GM12878 (cell line): ENCODE data around the gene PRPSAP2. TPM values are rescaled to one million over a fixed set of nuclear protein-coding genes. Genes with fewer than 3 reads are reported as not detected.

Experiments
- ATAC-seq: fragments of 200-7000 bp; cut with Tn5 transposase; 3 replicates; pipeline ENCODE4 v1.9.1; 2020; ENCODE audit warnings: mild to moderate bottlenecking, moderate library complexity
- BruUV-seq: library from RNA; stranded (reverse); fragments of 400-500 nt; replicated peaks from 2 replicates; lab custom pipeline; 2021; lab: Mats Ljungman, UMichigan
- CTCF ChIA-PET: fragments of 300-600 bp; sonication (Branson Sonifier 250); formaldehyde crosslinking; extraction: SDS; loops from one replicate; lab custom pipeline; 2021; ENCODE audit warnings: inconsistent platforms; lab: Yijun Ruan, JAX
- POLR2A ChIA-PET: fragments of 350-600 bp; formaldehyde crosslinking; extraction: SDS; loops from one replicate; lab custom pipeline; 2021; ENCODE audit warnings: inconsistent platforms; lab: Charles Lee
- RAD21 ChIA-PET: fragments of 300-600 bp; sonication (Branson Sonifier 250); formaldehyde crosslinking; loops from one replicate; lab custom pipeline; 2023; ENCODE audit warnings: antibody characterized with exemption; ENCODE audit not compliant: unreplicated experiment; lab: Charles Lee
- SMC1A ChIA-PET: fragments of 300-600 bp; sonication (Branson Sonifier 250); formaldehyde crosslinking; loops from one replicate; lab custom pipeline; 2023; ENCODE audit not compliant: unreplicated experiment, uncharacterized antibody; lab: Charles Lee
- DNase-seq: peaks from one replicate; pipeline ENCODE4 v3.0.0-alpha.2; 2011; ENCODE audit warnings: low read depth, low spot score
- FAIRE-seq: peaks from 3 replicates; lab custom pipeline; 2011; peaks lifted over from hg19 to GRCh38; lab: Jason Lieb, UNC
- H2AFZ ChIP-seq: 2 replicates; pipeline ENCODE4 v1.6.0; 2011; ENCODE audit warnings: low read depth, low read length, control low read depth; ENCODE audit not compliant: control insufficient read depth
- H3K27ac ChIP-seq: 2 replicates; pipeline ENCODE4 v1.5.1; 2011; ENCODE audit warnings: control low read depth; ENCODE audit not compliant: control insufficient read depth, insufficient read depth
- H3K27me3 ChIP-seq, 2 experiments: replicated peaks in 1 of 2; 2 replicates each; pipeline versions ENCODE4 v1.6.0 to v1.6.1; 2011; ENCODE audit warnings: low read length in 1 of 2; ENCODE audit not compliant: control insufficient read depth in 2 of 2, insufficient read depth in 2 of 2
- H3K36me3 ChIP-seq, 2 experiments: 2 replicates each; pipeline ENCODE4 v1.5.1; 2011; ENCODE audit warnings: low read length in 1 of 2; ENCODE audit not compliant: control insufficient read depth in 2 of 2, insufficient read depth in 2 of 2
- H3K4me1 ChIP-seq: 2 replicates; pipeline ENCODE4 v1.6.1; 2011; ENCODE audit warnings: mild to moderate bottlenecking, low read length, moderate library complexity, mixed read lengths; ENCODE audit not compliant: control insufficient read depth, insufficient read depth
- H3K4me2 ChIP-seq: 2 replicates; pipeline ENCODE4 v1.6.0; 2011; ENCODE audit warnings: control low read depth; ENCODE audit not compliant: control insufficient read depth, insufficient read depth
- H3K4me3 ChIP-seq: fragments of 200-600 bp; sonication (generic); 2 replicates; pipeline ENCODE4 v1.5.1; 2016
- H3K79me2 ChIP-seq: 2 replicates; pipeline ENCODE4 v1.6.0; 2011; ENCODE audit warnings: low read length; ENCODE audit not compliant: control insufficient read depth, insufficient read depth
- H3K9ac ChIP-seq: 2 replicates; pipeline ENCODE4 v1.8.0; 2011; ENCODE audit warnings: low read length, control low read depth, mixed read lengths; ENCODE audit not compliant: control insufficient read depth, insufficient read depth
- H3K9me3 ChIP-seq: replicated peaks from 3 replicates; pipeline ENCODE4 v1.5.1; 2011; ENCODE audit warnings: mild to moderate bottlenecking, low read length; ENCODE audit not compliant: control insufficient read depth, insufficient read depth
- H4K20me1 ChIP-seq: 2 replicates; pipeline ENCODE4 v1.6.0; 2011; ENCODE audit not compliant: control insufficient read depth, insufficient read depth
- FOXK2 ChIP-seq: fragments of 450-650 bp; IDR thresholded peaks from 2 replicates; pipeline ENCODE4 v1.6.1; 2017; ENCODE audit warnings: mild to moderate bottlenecking, moderate library complexity
- MTA2 ChIP-seq: fragments of 450-650 bp; IDR thresholded peaks from 2 replicates; pipeline ENCODE4 v1.6.1; 2016; ENCODE audit warnings: low read depth, mild to moderate bottlenecking, moderate library complexity
- MYC ChIP-seq: IDR thresholded peaks from 2 replicates; pipeline ENCODE4 v1.6.1; 2011; ENCODE audit warnings: mild to moderate bottlenecking, low read length, moderate library complexity, inconsistent platforms; ENCODE audit not compliant: insufficient read depth, insufficient replicate concordance, insufficient read length, severe bottlenecking
- NR2C1 ChIP-seq: fragments of 450-650 bp; IDR thresholded peaks from 2 replicates; pipeline ENCODE4 v1.6.1; 2017; ENCODE audit warnings: antibody characterized with exemption, mild to moderate bottlenecking, moderate library complexity
- RAD21 ChIP-seq: IDR thresholded peaks from 2 replicates; pipeline ENCODE4 v1.6.1; 2011; ENCODE audit warnings: mild to moderate bottlenecking, low read depth, low read length, moderate library complexity; ENCODE audit not compliant: insufficient read depth
- RBBP5 ChIP-seq: fragments of 200-600 bp; sonication (generic); conservative IDR thresholded peaks from 2 replicates; pipeline ENCODE4 v1.6.1; 2016
- STAT3 ChIP-seq: IDR thresholded peaks from 2 replicates; pipeline ENCODE4 v1.6.1; 2011; ENCODE audit warnings: low read depth, low read length, improper control_type of control experiment
- ZNF217 ChIP-seq: fragments of 450-650 bp; IDR thresholded peaks from 2 replicates; pipeline ENCODE4 v1.6.1; 2017; ENCODE audit warnings: antibody characterized with exemption, mild to moderate bottlenecking
- ZNF24 ChIP-seq: fragments of 450-650 bp; IDR thresholded peaks from 2 replicates; pipeline ENCODE4 v1.6.1; 2017; ENCODE audit warnings: antibody characterized with exemption, mild to moderate bottlenecking
- ZNF384 ChIP-seq: IDR thresholded peaks from 2 replicates; pipeline ENCODE4 v1.6.1; 2012; ENCODE audit warnings: low read depth, mild to moderate bottlenecking, low read length, improper control_type of control experiment, borderline replicate concordance
- WGBS: methylation state at CpG from one replicate; pipeline ENCODE4 v1.1.6; 2016; ENCODE audit warnings: low lambda C conversion rate; ENCODE audit not compliant: insufficient replicate concordance, insufficient coverage; ENCODE audit errors: missing lambda C conversion rate; 5-methylcytosine and 5-hydroxymethylcytosine counted together
- in situ Hi-C: fragments of 300-500 bp; cut with MboI; formaldehyde crosslinking; loops from 9 replicates; pipeline ENCODE4 v1.14.3; 2018; ENCODE audit warnings: mixed read lengths
- intact Hi-C: fragments of 100-400 bp; cut with micrococcal nuclease; formaldehyde crosslinking; loops from one replicate; pipeline ENCODE4 v1.14.2; 2022; ENCODE audit not compliant: unreplicated experiment
- polyA plus RNA-seq, 11 experiments: library from polyadenylated mRNA; depleted of rRNA in 4 of 11; unstranded in 6 of 11; stranded (reverse) in 5 of 11; fragments of >200 nt; fragmentation: Nextera tagmentation in 4 of 11; fragmentation: Illumina TruSeq in 1 of 11; extraction: Ambion mirVana in 4 of 11; extraction: Trizol in 1 of 11; gene quantifications; 1 replicate in 1 of 11; 2 replicates in 10 of 11; pipeline versions ENCODE4 v1.2.1 to v1.2.3, GENCODE V29; 2011 to 2016; ENCODE audit warnings: inconsistent platforms in 2 of 11, missing spikeins in 2 of 11, low read depth in 1 of 11
- total RNA-seq, 4 experiments: library from RNA; depleted of rRNA in 3 of 4; stranded (reverse); fragments of >200 nt in 3 of 4; fragmentation: Illumina TruSeq in 1 of 4; extraction: Trizol in 1 of 4; gene quantifications; 2 replicates each; pipeline versions ENCODE4 v1.2.1 to v1.2.3, GENCODE V29; 2013 to 2021
- TF ChIP-seq, protein P1 (sequence below): fragments of 450-650 bp; IDR thresholded peaks from 2 replicates; pipeline ENCODE4 v1.6.1; 2014; ENCODE audit warnings: mild to moderate bottlenecking
- TF ChIP-seq, protein P2 (sequence below): IDR thresholded peaks from 2 replicates; pipeline ENCODE4 v1.6.1; 2011; ENCODE audit warnings: low read depth, mild to moderate bottlenecking, low read length, moderate library complexity, borderline replicate concordance; ENCODE audit errors: extremely low read depth
- TF ChIP-seq, protein P3 (sequence below): IDR thresholded peaks from 2 replicates; pipeline ENCODE4 v1.6.1; 2011; ENCODE audit warnings: mild to moderate bottlenecking, low read depth, low read length, moderate library complexity; ENCODE audit not compliant: insufficient replicate concordance
- TF ChIP-seq, protein P4 (sequence below): IDR thresholded peaks from 2 replicates; pipeline ENCODE4 v1.6.1; 2012; ENCODE audit warnings: low read length, inconsistent platforms

The PRPSAP2 gene
- total and polyA plus RNA-seq, 10 of the 15 experiments (the other 5 are each of a cell fraction or from before 2014, with no cell fraction given), result 33.2 to 102 (median 83.8) TPM

DNA sequence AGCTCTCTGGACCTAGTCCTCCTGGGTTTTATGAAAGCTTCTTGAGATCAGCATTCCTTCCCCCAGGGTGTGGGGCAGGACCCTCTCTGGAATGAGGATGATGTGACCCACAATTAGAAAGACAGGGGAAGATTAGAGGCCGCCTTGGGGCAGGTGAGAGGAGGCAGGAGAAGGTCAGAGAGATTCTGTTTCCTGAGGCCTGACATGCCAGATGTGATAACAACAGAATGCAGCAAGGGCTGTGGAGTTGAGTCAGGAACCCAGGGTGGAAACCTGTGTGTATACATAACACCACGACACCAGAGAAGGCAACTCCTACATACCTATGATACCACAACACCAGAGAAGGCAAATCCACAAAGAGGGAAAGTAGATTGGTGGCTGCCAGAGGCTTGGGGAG is 88.6 kb downstream of the PRPSAP2 start:
- no peaks in the 10 kb centered on the region for H3K36me3 ChIP-seq
- H3K27ac ChIP-seq, result no peak overlapping the region
- WGBS, result 0% methylated on average over 2 of the region's 2 CpGs
- H4K20me1 ChIP-seq, result no peaks in the 10 kb centered on the region
- ChIA-PET SMC1A (no interaction called here), POLR2A (no interaction called here), RAD21 (no interaction called here), CTCF (no interaction called here)
- no peaks in the 10 kb centered on the region for H3K79me2 ChIP-seq
- no peak overlapping the region for H2AFZ ChIP-seq
- no peak overlapping the region for H3K9ac ChIP-seq
- peaks cover 6% of the 10 kb centered on the region for H3K4me1 ChIP-seq
- intact Hi-C loops (no loop called here), in situ Hi-C loops (no loop called here)
- H3K4me3 ChIP-seq, result no peak overlapping the region
- H3K9me3 ChIP-seq, result no peaks in the 10 kb centered on the region
- BruUV-seq, result no TSS peak
- DNase-seq (no peak), ATAC-seq (no peak), FAIRE-seq (no peak)
- no peak overlapping the region for H3K4me2 ChIP-seq
- H3K27me3 ChIP-seq, result no peaks in the 10 kb centered on the region; a peak in 1 of 4 replicates
- TF ChIP-seq ZNF384, result no peak

DNA sequence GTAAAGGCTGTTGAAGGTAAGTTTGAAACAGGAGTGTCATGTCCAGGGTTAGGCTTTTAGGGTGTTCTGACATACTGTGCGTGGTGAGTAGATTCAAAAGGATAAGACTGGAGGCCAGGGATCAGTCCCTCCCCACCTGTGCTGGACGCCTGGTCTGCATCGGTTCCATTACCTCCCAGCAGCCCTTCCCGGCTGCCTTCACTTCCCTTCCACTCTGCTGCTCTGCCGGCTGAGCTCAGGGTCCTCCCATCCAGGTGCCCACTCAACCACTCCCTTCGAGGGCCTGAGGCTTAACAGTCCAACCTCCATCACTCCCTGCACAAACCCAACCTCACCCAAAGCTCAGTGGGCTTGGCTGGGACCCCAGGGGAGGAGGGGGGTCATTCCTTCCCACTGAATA is 89.9 kb downstream of the PRPSAP2 start:
- RAD21 ChIA-PET, result no interaction called here
- ATAC-seq (no peak), DNase-seq (no peak), FAIRE-seq (no peak)
- Histone ChIP-seq H3K4me1 (peaks cover 6% of the 10 kb centered on the region), H3K9me3 (no peaks in the 10 kb centered on the region), H3K4me3 (no peak overlapping the region), H4K20me1 (no peaks in the 10 kb centered on the region), H3K9ac (no peak overlapping the region), H3K79me2 (no peaks in the 10 kb centered on the region), H3K36me3 (no peaks in the 10 kb centered on the region), H3K27me3 (no peaks in the 10 kb centered on the region; a peak in 1 of 4 replicates), H3K4me2 (no peak overlapping the region), H3K27ac (no peak overlapping the region), H2AFZ (no peak overlapping the region)
- SMC1A ChIA-PET, result interaction anchor here (1.1 kb wide), 1 partner anchor 9 kb away, joined by 3 read pairs; no protein-coding TSS in a partner anchor
- in situ Hi-C loops, result no loop called here
- intact Hi-C loops, result no loop called here
- CTCF ChIA-PET, result interaction anchor here (1.4 kb wide), 1 partner anchor 13 kb away, joined by 3 read pairs; no protein-coding TSS in a partner anchor
- POLR2A ChIA-PET, result interaction anchor here (0.6 kb wide), 2 partner anchors 21 to 51 kb away, joined by 3 to 7 read pairs; no protein-coding TSS in a partner anchor
- no TSS peak for BruUV-seq
- WGBS, result 41% methylated on average over 6 of the region's 6 CpGs
- TF ChIP-seq MYC (no peak), STAT3 (no peak), NR2C1 (no peak), RBBP5 (no peak), MTA2 (no peak), FOXK2 (no peak), ZNF24 (no peak), RAD21 (no peak), ZNF217 (no peak)
- TF ChIP-seq, protein P1, sequence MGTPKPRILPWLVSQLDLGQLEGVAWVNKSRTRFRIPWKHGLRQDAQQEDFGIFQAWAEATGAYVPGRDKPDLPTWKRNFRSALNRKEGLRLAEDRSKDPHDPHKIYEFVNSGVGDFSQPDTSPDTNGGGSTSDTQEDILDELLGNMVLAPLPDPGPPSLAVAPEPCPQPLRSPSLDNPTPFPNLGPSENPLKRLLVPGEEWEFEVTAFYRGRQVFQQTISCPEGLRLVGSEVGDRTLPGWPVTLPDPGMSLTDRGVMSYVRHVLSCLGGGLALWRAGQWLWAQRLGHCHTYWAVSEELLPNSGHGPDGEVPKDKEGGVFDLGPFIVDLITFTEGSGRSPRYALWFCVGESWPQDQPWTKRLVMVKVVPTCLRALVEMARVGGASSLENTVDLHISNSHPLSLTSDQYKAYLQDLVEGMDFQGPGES, result no peak
- TF ChIP-seq, protein P2, sequence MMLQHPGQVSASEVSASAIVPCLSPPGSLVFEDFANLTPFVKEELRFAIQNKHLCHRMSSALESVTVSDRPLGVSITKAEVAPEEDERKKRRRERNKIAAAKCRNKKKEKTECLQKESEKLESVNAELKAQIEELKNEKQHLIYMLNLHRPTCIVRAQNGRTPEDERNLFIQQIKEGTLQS, result no peak
- TF ChIP-seq, protein P3, sequence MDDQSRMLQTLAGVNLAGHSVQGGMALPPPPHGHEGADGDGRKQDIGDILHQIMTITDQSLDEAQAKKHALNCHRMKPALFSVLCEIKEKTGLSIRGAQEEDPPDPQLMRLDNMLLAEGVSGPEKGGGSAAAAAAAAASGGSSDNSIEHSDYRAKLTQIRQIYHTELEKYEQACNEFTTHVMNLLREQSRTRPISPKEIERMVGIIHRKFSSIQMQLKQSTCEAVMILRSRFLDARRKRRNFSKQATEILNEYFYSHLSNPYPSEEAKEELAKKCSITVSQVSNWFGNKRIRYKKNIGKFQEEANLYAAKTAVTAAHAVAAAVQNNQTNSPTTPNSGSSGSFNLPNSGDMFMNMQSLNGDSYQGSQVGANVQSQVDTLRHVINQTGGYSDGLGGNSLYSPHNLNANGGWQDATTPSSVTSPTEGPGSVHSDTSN, result no peak
- TF ChIP-seq, protein P4, sequence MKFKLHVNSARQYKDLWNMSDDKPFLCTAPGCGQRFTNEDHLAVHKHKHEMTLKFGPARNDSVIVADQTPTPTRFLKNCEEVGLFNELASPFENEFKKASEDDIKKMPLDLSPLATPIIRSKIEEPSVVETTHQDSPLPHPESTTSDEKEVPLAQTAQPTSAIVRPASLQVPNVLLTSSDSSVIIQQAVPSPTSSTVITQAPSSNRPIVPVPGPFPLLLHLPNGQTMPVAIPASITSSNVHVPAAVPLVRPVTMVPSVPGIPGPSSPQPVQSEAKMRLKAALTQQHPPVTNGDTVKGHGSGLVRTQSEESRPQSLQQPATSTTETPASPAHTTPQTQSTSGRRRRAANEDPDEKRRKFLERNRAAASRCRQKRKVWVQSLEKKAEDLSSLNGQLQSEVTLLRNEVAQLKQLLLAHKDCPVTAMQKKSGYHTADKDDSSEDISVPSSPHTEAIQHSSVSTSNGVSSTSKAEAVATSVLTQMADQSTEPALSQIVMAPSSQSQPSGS, result no peak
